ENCODE data around the gene MAPKAPK3. TPM values are rescaled to one million over a fixed set of nuclear protein-coding genes. Genes with fewer than 3 reads are reported as not detected.

MAPKAPK3 gene
- total RNA-seq, 1 donor from 2014 or later: 60.8 TPM

DNA sequence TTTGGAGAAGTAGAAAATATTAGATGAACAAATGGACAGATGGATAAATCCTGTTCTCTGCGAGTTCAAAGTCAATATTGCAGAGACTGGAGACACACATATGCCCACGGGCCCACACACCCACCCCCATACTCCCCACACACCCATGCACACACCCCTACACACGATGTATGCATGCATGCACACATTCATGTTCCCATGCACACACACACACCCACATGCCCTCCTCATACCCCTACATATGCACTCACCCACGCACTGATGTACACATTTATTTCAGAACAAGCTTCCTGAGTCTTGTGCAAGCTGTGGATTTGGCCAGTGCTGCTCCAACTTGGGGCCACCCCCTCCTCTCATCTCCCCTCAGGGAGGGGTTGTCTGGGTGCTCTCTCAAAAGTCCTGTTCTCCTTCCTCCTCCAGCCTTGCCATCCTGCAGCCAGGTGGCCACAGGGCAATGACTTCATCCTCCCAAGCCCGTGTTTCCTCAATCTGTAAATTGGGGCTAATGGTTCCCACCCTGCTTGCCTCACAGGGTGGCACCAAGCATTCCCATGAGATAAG, 16.4 kb downstream of the MAPKAPK3 start:
- H3K9me3 ChIP-seq: no peaks in the 10 kb centered on the region
- DNase-seq: no peak
- no peaks in the 10 kb centered on the region for H3K36me3 ChIP-seq
- intact Hi-C loops (cut with DNase I): no loop called here
- TF ChIP-seq, protein P1, sequence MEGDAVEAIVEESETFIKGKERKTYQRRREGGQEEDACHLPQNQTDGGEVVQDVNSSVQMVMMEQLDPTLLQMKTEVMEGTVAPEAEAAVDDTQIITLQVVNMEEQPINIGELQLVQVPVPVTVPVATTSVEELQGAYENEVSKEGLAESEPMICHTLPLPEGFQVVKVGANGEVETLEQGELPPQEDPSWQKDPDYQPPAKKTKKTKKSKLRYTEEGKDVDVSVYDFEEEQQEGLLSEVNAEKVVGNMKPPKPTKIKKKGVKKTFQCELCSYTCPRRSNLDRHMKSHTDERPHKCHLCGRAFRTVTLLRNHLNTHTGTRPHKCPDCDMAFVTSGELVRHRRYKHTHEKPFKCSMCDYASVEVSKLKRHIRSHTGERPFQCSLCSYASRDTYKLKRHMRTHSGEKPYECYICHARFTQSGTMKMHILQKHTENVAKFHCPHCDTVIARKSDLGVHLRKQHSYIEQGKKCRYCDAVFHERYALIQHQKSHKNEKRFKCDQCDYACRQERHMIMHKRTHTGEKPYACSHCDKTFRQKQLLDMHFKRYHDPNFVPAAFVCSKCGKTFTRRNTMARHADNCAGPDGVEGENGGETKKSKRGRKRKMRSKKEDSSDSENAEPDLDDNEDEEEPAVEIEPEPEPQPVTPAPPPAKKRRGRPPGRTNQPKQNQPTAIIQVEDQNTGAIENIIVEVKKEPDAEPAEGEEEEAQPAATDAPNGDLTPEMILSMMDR (IDR thresholded peaks at IDR 0.05): no peak
- H3K27me3 ChIP-seq: no peaks in the 10 kb centered on the region
- peak; percentile 11 for ATAC-seq
- H3K4me3 ChIP-seq: no peak overlapping the region
- peaks cover 9% of the 10 kb centered on the region for H3K4me1 ChIP-seq
- no peak overlapping the region for H3K27ac ChIP-seq

DNA sequence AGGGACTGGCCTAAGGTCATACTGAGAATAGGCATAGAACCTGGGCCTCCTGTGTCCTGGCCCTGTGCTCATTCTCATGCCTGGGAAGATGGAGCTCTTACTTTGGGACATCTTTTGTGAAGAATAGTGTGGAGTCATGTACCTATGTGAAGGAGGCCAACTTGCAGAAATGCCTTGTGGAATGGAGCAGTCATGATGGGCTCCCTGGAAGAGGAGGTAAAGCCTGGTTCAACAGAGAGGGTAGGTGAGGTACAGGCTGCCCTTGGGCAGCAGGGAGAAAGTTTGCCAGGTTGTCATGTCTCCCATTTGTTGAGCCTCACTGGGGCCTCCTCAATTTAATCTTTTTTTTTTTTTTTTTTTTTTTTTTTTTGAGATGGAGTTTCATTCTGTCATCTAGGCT, 18.1 kb downstream of the MAPKAPK3 start:
- ATAC-seq: no peak

DNA sequence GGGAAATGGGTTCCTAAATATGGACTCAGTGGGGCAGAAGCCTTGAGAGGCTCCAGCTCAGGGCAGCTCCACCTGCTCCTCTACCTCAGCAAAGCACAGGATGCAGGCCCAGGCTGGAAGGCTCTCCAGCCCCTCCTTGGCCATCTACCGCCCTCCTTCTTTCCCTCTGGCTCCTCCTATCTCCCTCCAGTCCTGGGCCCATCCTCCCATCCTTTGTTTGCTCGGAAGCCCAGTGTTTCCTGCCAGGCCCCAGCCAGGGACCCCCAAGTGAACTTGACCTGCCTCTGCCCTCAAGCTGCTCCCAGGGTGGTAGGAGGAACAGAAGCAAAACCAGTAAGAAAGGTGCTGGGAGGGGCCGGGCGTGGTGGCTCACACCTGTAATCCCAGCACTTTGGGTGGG, 20.1 kb downstream of the MAPKAPK3 start:
- Histone ChIP-seq H3K9me3 (no peaks in the 10 kb centered on the region), H3K27ac (no peak overlapping the region), H3K36me3 (peaks cover 23% of the 10 kb centered on the region), H3K4me3 (no peak overlapping the region), H3K4me1 (peaks cover 5% of the 10 kb centered on the region), H3K27me3 (no peaks in the 10 kb centered on the region)
- DNase-seq (no peak), ATAC-seq (no peak)
- TF ChIP-seq, protein P1 (IDR thresholded peaks at IDR 0.05): no peak
- intact Hi-C loops (cut with DNase I): no loop called here

More for the DNA sequence above, 18.1 kb downstream of the MAPKAPK3 start:
- H3K27ac ChIP-seq: no peak overlapping the region
- no peak overlapping the region for H3K4me3 ChIP-seq
- peaks cover 4% of the 10 kb centered on the region for H3K36me3 ChIP-seq
- intact Hi-C loops (cut with DNase I): no loop called here
- DNase-seq: no peak
- H3K9me3 ChIP-seq: no peaks in the 10 kb centered on the region
- TF ChIP-seq, protein P1 (IDR thresholded peaks at IDR 0.05): no peak
- peaks cover 9% of the 10 kb centered on the region for H3K4me1 ChIP-seq
- no peaks in the 10 kb centered on the region for H3K27me3 ChIP-seq

DNA sequence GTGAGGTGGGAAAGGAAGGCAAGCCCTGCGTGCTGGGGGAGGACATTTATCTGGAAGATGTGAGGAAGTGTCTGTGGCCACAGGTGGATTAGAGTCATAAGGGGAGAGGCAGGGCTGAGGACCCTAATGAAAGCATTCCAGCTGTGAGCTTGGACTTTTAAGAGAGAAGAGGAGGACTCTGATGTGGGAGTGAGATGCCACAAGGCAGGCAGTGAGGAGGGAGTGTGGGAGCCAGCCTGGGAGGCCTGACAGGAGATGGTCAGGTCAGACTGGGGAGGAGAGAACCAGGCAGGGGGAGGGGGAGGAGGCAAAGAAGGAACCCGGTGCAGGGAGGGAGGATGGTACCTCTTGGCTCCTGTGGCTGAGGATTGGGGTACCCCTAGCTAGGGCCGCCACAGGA, 21.0 kb downstream of the MAPKAPK3 start:
- no peak overlapping the region for H3K27ac ChIP-seq
- H3K4me1 ChIP-seq: peaks cover 5% of the 10 kb centered on the region
- DNase-seq (no peak), ATAC-seq (no peak)
- H3K36me3 ChIP-seq: peaks cover 33% of the 10 kb centered on the region
- H3K27me3 ChIP-seq: no peaks in the 10 kb centered on the region
- TF ChIP-seq, protein P1 (IDR thresholded peaks at IDR 0.05): no peak
- no peak overlapping the region for H3K4me3 ChIP-seq
- intact Hi-C loops (cut with DNase I): no loop called here
- H3K9me3 ChIP-seq: no peaks in the 10 kb centered on the region

DNA sequence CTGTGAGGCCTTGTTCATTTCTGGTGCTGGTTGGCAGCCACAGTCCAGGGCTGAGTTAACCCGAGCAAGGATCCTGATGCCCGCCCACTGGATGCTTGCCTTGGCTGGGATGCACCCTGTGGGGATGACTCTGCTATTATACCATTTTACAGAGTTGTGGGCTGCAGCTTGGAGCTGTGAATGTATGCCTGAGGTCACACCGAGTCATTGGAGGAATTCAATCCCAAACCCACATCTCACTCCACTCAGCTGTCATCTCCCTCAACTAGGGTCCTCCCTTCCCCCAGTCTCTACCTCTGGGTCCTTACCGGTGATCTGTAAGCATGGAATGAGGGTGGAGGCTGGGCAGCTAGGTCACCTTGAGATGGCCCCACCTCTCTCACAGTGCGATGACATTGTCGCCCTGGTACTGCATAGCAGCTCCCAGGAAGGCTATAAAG, 22.1 kb downstream of the MAPKAPK3 start:
- intact Hi-C loops (cut with DNase I): no loop called here
- TF ChIP-seq, protein P1 (IDR thresholded peaks at IDR 0.05): no peak
- no peaks in the 10 kb centered on the region for H3K27me3 ChIP-seq
- H3K9me3 ChIP-seq: no peaks in the 10 kb centered on the region
- H3K4me1 ChIP-seq: peaks cover 5% of the 10 kb centered on the region
- H3K27ac ChIP-seq: no peak overlapping the region
- DNase-seq (no peak), ATAC-seq (peak; percentile 4)
- peaks cover 42% of the 10 kb centered on the region for H3K36me3 ChIP-seq
- H3K4me3 ChIP-seq: no peak overlapping the region

DNA sequence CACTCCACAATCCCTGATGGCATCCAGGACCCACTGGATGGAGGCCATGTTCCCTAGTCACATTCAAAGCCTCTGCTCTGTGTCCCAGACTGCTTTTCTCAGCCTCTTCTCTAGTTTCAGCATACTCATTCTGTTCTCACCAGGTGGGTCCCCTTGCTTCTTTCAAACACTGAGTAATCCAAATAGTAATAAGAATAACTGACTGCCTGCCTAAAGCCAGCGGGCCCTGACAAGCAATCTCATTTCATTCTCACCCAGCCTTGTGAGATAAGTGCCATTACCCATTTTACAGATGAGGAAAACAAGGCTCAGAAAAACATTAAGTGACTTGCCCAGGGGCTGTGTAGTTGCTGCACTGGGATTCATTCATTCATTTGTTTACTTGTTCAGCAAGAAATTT, 25.4 kb downstream of the MAPKAPK3 start:
- intact Hi-C loops (cut with DNase I): no loop called here
- Histone ChIP-seq H3K36me3 (peaks cover 75% of the 10 kb centered on the region), H3K4me1 (no peaks in the 10 kb centered on the region), H3K4me3 (no peak overlapping the region), H3K9me3 (no peaks in the 10 kb centered on the region), H3K27ac (no peak overlapping the region), H3K27me3 (no peaks in the 10 kb centered on the region)
- TF ChIP-seq, protein P1 (IDR thresholded peaks at IDR 0.05): no peak
- ATAC-seq: no peak
- DNase-seq: no peak

Measured in upper lobe of right lung (tissue), 1 donor.